OCI-LY7 (cell line): ENCODE measurements around the gene IL10RB. TPM values are rescaled to one million over a fixed set of nuclear protein-coding genes. Genes with fewer than 3 reads are reported as not detected.

Experiments used
- Bru-seq: library from RNA; stranded (reverse); fragments of 400-500 nt; gene quantifications from one replicate; lab custom pipeline; 2021; lab: Mats Ljungman, UMichigan
- BruChase-seq, 2 experiments: library from RNA; stranded (reverse); fragments of 400-500 nt; gene quantifications; one replicate each; lab custom pipeline; 2021; lab: Mats Ljungman, UMichigan
- BruUV-seq: library from RNA; stranded (reverse); fragments of 400-500 nt; replicated peaks from 2 replicates; lab custom pipeline; 2021; lab: Mats Ljungman, UMichigan
- CTCF ChIA-PET: fragments of 300-600 bp; sonication (Branson Sonifier 250); formaldehyde crosslinking; loops from one replicate; lab custom pipeline; 2022; ENCODE audit warnings: antibody characterized with exemption; ENCODE audit not compliant: unreplicated experiment; lab: Charles Lee
- POLR2A ChIA-PET: fragments of 300-600 bp; sonication (Branson Sonifier 250); formaldehyde crosslinking; loops from one replicate; lab custom pipeline; 2022; ENCODE audit warnings: antibody characterized with exemption; lab: Charles Lee
- DNase-seq: peaks from one replicate; pipeline ENCODE4 v3.0.0-alpha.2; 2015; ENCODE audit warnings: low spot score
- H2AFZ ChIP-seq: fragments of 200-600 bp; sonication (generic), shearing (Covaris generic); 2 replicates; pipeline ENCODE4 v1.6.1; 2014; ENCODE audit warnings: mild to moderate bottlenecking, antibody characterized with exemption, low read length, moderate library complexity
- H3K27ac ChIP-seq: fragments of 200-600 bp; sonication (generic); 2 replicates; pipeline ENCODE4 v1.5.1; 2014; ENCODE audit warnings: mixed run types, low read depth, mild to moderate bottlenecking, moderate library complexity, low read length, inconsistent platforms; ENCODE audit not compliant: poor library complexity, severe bottlenecking
- H3K36me3 ChIP-seq: fragments of 200-600 bp; sonication (generic); 2 replicates; pipeline ENCODE4 v1.6.1; 2014; ENCODE audit warnings: mild to moderate bottlenecking, antibody characterized with exemption, low read length, moderate library complexity, mixed read lengths; ENCODE audit not compliant: insufficient read depth
- H3K4me1 ChIP-seq: fragments of 200-600 bp; sonication (generic); 2 replicates; pipeline ENCODE4 v1.5.1; 2014; ENCODE audit warnings: mild to moderate bottlenecking, low read length; ENCODE audit not compliant: insufficient read depth, poor library complexity, severe bottlenecking
- H3K4me2 ChIP-seq: fragments of 200-600 bp; sonication (generic); 2 replicates; pipeline ENCODE4 v1.6.1; 2014; ENCODE audit warnings: mild to moderate bottlenecking, low read length
- H3K4me3 ChIP-seq: fragments of 200-600 bp; sonication (generic); 2 replicates; pipeline ENCODE4 v1.5.1; 2014; ENCODE audit warnings: mild to moderate bottlenecking, low read depth, low read length; ENCODE audit not compliant: poor library complexity, severe bottlenecking
- H3K79me2 ChIP-seq: fragments of 200-600 bp; sonication (generic); 2 replicates; pipeline ENCODE4 v1.6.1; 2016; ENCODE audit warnings: low read depth, mild to moderate bottlenecking, low read length, moderate library complexity, mixed read lengths; ENCODE audit not compliant: insufficient read depth
- H3K9me2 ChIP-seq: fragments of 200-600 bp; sonication (generic); 2 replicates; pipeline ENCODE4 v1.6.1; 2016; ENCODE audit warnings: mild to moderate bottlenecking, low read length, mixed read lengths; ENCODE audit not compliant: insufficient read depth
- H3K9me3 ChIP-seq: fragments of 200-600 bp; sonication (generic); 2 replicates; pipeline ENCODE4 v1.6.1; 2014; ENCODE audit warnings: mild to moderate bottlenecking, mixed run types, low read length, mixed read lengths
- H4K20me1 ChIP-seq: fragments of 200-600 bp; sonication (generic); 2 replicates; pipeline ENCODE4 v1.6.1; 2014; ENCODE audit warnings: mild to moderate bottlenecking, antibody characterized with exemption, low read length, moderate library complexity, mixed read lengths; ENCODE audit not compliant: insufficient read depth
- CTCF ChIP-seq: fragments of 200-600 bp; sonication (generic); conservative IDR thresholded peaks from 2 replicates; pipeline ENCODE4 v1.5.1; 2014; ENCODE audit warnings: mild to moderate bottlenecking, antibody characterized with exemption, low read length, moderate library complexity, mixed read lengths
- EZH2phosphoT487 ChIP-seq: fragments of 200-600 bp; sonication (generic); IDR thresholded peaks from 2 replicates; pipeline ENCODE4 v1.6.1; 2018; ENCODE audit warnings: low read depth, borderline replicate concordance, mild to moderate bottlenecking, mixed run types, antibody characterized with exemption, low read length, moderate library complexity, mixed read lengths
- intact Hi-C: fragments of 100-400 bp; cut with micrococcal nuclease; formaldehyde crosslinking; loops from one replicate; pipeline ENCODE4 v1.10.0; 2022; ENCODE audit not compliant: unreplicated experiment
- long read RNA-seq: library from polyadenylated mRNA; stranded (forward); transcript quantifications from one replicate; pipeline ENCODE4 v2.0.0, GENCODE V29; 2022
- total RNA-seq, 2 experiments: library from RNA; depleted of rRNA in 1 of 2; stranded (reverse); fragments of >200 nt in 1 of 2; shearing (Covaris generic) in 1 of 2; gene quantifications; 2 replicates each; pipeline ENCODE4 v1.2.3, GENCODE V29; 2014 to 2022

The IL10RB gene
- total RNA-seq (2014; rRNA removed; shearing (Covaris generic)) = 44.3 and 48.0 TPM in 2 replicates
- total RNA-seq (2022) = 48.3 and 54.5 TPM in 2 replicates
- Bru-seq, nascent RNA = percentile 92 among the genes with signal in this experiment
- percentile 93 among the genes with signal in this experiment for BruChase-seq, experiment 1, labeled RNA remaining after a 6-hour chase
- BruChase-seq, experiment 2, labeled RNA remaining after a 2-hour chase = percentile 95 among the genes with signal in this experiment
- long read RNA-seq, transcript IL10RB-201 (7 exons, 1,963 nt) = major isoform, 101 of 120 reads
- long read RNA-seq, partial matches to known transcripts = 0 of 120 reads
- long read RNA-seq, other reads (novel, unspliced or antisense) = 18 of 120 reads

GRCh38 chr21:33266050-33266788 lies at the start of gene IL10RB:
TSS of gene IL10RB (plus strand) at chr21:33266367. CDS start at chr21:33266466, 99 bp downstream.
- Histone ChIP-seq H3K4me3 (peak within 1 kb of the TSS; percentile 78), H3K36me3 (peaks cover 76% of the 10 kb centered on the region), H3K4me1 (peaks cover 60% of the 10 kb centered on the region), H3K27ac (peak within 1 kb of the TSS; percentile 70), H3K9me2 (no peaks in the 10 kb centered on the region), H2AFZ (no peak within 1 kb of the TSS), H3K9me3 (no peaks in the 10 kb centered on the region), H3K4me2 (peak within 1 kb of the TSS; percentile 97), H3K79me2 (peaks cover 61% of the 10 kb centered on the region; the same call in 1 of the 2 replicates), H4K20me1 (0 out of 2 replicates have a peak, but pooled peaks cover 7% of the 10 kb centered on the region)
- DNase-seq = peak; percentile 85
- BruUV-seq = no TSS peak
- intact Hi-C loops = loop anchor here (1.0 to 5.0 kb wide), 6 partner anchors 34 to 494 kb away; partner anchors contain the start of gene PAXBP1
- ChIA-PET POLR2A (interaction anchor here (0.6 to 2.4 kb wide), 13 partner anchors 27 to 66 kb away, joined by 3 to 12 read pairs (median 4); partner anchors contain the start of gene IFNAR1), CTCF (interaction anchor here (0.6 kb wide), 1 partner anchor 53 kb away, joined by 11 read pairs; no protein-coding TSS in a partner anchor)
- no peak for TF ChIP-seq EZH2phosphoT487
- TF ChIP-seq CTCF = no peak

- H3K79me2 ChIP-seq = no peaks in the 10 kb centered on the region
- no peaks in the 10 kb centered on the region for H3K9me2 ChIP-seq
- ChIA-PET POLR2A (interaction anchor here (0.6 to 1.2 kb wide), 7 partner anchors 15 to 251 kb away, joined by 3 to 6 read pairs (median 3); partner anchors contain the start of gene IL10RB), CTCF (interaction anchor here (0.7 to 1.0 kb wide), 2 partner anchors 12 to 96 kb away, joined by 3 read pairs; no protein-coding TSS in a partner anchor)
- no peaks in the 10 kb centered on the region for H4K20me1 ChIP-seq
- DNase-seq = no peak
- peak overlapping the region; percentile 99 for H3K27ac ChIP-seq
- peaks cover 19% of the 10 kb centered on the region; the same call in 1 of the 2 replicates for H3K9me3 ChIP-seq
- peak overlapping the region; percentile 73 for H3K4me2 ChIP-seq
- H3K4me1 ChIP-seq = peaks cover 73% of the 10 kb centered on the region
- no peaks in the 10 kb centered on the region; the same call in 1 of the 2 replicates for H3K36me3 ChIP-seq
- intact Hi-C loops = no loop called here
- H2AFZ ChIP-seq = peak overlapping the region; percentile 69; the same call in 1 of the 2 replicates
- peak overlapping the region; percentile 60 for H3K4me3 ChIP-seq
- no TSS peak for BruUV-seq
- TF ChIP-seq CTCF = no peak
- no peak for TF ChIP-seq EZH2phosphoT487
Observed at GRCh38 chr21:33217138-33217520, 49.0 kb upstream of the IL10RB start.
